Breast epithelium (tissue), 3 donors: ENCODE results near the gene PGP.

Experiments
- POLR2A ChIP-seq: fragments of 450-650 bp; IDR thresholded peaks from one replicate; pipeline ENCODE4 v1.6.1; 2016; ENCODE audit warnings: antibody characterized with exemption, mild to moderate bottlenecking, moderate library complexity
- POLR2AphosphoS5 ChIP-seq, 3 donors: sonication (generic); formaldehyde crosslinking; IDR thresholded peaks; one replicate each; pipeline ENCODE4 v1.6.1; 2017; ENCODE audit warnings: antibody characterized with exemption in 3 of 3
- TF ChIP-seq, protein P1 (sequence below), 3 donors: fragments of 450-650 bp; IDR thresholded peaks; one replicate each; pipeline ENCODE4 v1.5.1; 2016 to 2017; ENCODE audit warnings: antibody characterized with exemption in 3 of 3, mild to moderate bottlenecking in 3 of 3, moderate library complexity in 3 of 3

DNA sequence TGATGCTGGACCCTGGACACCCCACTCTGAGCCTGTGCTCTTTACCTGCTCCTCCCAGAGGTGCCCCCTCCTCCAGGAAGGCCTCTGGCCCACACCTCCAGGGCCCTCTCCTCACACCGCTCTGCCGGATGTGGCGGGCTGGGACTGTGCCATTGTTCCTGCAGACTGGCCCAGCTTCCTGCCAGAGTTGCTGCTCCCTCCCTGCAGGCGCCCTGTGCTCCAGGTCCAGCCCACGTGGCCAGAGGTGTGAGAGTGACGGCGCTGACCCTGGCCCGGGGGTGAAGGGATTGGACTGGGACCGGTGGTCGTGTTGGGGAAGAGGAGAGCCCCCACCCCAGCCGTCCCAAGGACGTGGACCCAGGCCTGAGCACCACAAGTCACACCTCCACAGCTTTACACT lies 14.5 kb upstream of the PGP start:
- TF ChIP-seq, protein P1, sequence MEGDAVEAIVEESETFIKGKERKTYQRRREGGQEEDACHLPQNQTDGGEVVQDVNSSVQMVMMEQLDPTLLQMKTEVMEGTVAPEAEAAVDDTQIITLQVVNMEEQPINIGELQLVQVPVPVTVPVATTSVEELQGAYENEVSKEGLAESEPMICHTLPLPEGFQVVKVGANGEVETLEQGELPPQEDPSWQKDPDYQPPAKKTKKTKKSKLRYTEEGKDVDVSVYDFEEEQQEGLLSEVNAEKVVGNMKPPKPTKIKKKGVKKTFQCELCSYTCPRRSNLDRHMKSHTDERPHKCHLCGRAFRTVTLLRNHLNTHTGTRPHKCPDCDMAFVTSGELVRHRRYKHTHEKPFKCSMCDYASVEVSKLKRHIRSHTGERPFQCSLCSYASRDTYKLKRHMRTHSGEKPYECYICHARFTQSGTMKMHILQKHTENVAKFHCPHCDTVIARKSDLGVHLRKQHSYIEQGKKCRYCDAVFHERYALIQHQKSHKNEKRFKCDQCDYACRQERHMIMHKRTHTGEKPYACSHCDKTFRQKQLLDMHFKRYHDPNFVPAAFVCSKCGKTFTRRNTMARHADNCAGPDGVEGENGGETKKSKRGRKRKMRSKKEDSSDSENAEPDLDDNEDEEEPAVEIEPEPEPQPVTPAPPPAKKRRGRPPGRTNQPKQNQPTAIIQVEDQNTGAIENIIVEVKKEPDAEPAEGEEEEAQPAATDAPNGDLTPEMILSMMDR (IDR thresholded peaks at IDR 0.05) = no peak
- TF ChIP-seq POLR2A (no peak), POLR2AphosphoS5 (IDR thresholded peaks at IDR 0.05) (no peak)
